NCI-H2196 (cell line): Measurements from ENCODE around the gene C11orf58.

Experiments
- DNase-seq: peaks from one replicate; lab custom pipeline; 2025; ENCODE audit not compliant: unreplicated experiment; lab: John Stamatoyannopoulos, UW

C11orf58 gene

DNA sequence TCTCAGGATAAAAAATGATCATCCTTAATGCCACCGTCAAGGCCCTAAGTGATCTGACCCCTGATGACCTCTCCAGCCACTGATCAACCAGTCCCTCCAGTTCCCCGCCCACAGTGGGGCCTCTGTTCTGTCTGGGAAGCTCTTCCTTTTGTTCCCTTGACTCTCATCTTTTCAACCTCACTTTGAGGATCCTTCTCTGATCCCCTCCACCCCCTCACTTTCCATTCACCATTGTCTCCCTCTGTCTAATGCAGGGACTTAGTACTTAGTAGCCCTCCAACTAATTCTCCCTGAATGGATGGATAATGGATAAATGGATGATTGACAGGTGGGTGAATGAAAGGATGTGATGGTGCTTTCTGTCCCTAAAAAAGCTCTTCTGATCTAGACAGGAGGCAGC is 45.6 kb downstream of the C11orf58 start:
- no peak for DNase-seq

- no peak for DNase-seq
Measured at GRCh38 chr11:16784666-16785065, 46.2 kb downstream of the C11orf58 start.

DNA sequence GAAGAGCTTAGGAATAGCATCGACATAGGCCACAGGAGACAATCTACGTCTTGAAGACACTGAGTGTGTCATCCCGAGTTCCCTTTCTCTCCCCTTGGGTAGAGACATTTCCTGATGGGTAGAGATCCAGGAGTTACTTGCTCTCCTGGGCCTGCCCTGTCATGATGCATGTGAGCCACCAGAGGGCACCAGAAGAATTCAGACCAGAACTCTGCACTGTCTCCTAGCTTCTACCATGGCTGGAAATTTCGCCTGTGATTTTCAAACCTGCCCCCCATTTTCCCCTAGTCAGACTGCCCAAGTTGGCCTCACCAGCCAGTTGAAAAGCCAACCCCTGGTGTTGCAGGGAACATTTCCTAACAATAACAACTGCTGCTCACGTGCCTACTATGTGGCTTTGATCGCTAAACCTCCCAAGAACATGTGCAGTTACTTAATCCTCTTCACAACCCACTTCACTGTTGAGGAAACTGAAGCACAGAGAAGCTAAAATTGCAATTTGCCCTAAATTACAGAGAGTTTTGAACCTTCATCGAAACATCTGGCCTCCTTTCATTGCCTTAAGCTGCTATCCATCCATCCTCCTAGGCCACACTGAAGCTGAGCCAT is 47.2 kb downstream of the C11orf58 start:
- DNase-seq: peak; percentile 60

GRCh38 chr11:16786131-16786530 is 47.7 kb downstream of the C11orf58 start:
- no peak for DNase-seq

DNA sequence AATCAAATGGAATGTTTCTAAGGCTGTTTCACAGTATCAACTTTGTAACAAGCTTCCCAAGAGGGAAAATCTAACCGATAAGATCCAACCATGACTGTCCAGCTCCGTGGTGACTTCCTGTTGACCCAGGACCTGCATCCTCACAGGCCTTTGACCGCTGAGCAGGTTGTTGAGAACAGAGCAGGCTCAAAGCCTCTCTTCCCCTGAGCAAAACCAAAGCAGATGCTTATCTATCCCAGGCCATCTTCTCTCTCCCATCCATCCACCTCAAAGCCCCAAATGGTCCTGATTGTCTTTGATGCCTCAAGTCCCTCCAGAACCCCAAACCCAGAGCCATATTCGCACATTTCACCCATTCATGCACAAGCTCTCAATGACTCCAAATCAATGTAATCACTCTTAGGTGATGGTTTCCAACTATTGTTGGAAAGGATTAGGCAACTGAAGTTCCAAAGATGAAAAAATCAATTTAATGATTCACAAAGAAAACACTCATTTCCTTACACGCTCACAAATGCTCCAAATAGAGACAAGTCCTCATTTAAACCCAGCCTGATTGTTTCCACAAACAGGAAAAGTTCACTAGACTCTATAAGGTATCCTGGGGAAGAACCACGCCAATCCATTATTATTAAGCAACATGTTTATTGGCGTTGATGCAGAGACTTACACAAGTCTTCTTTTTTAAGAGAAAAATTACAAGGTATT is 48.7 kb downstream of the C11orf58 start:
- no peak for DNase-seq

- peak; percentile 82 for DNase-seq
Measured at GRCh38 chr11:16788141-16789062, 50.0 kb downstream of the C11orf58 start.

DNA sequence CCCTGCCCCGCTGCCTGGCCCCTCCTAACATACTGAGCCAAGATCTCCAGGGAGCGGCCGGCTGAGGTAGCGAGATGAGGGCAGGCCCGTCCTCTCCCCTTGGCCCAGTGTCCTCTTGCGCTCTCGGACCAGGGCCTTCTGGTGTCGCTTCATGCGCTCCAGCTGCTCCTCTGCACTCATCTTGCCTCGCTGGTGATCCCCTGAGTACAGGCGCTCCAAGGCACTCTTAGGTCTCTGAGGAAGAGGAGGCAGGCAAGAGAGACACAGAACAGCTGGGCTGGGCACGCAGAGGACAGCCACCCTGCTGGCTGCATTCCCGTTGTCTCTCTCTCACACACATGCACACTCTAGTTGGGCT is 50.6 kb downstream of the C11orf58 start:
- no peak for DNase-seq

DNA sequence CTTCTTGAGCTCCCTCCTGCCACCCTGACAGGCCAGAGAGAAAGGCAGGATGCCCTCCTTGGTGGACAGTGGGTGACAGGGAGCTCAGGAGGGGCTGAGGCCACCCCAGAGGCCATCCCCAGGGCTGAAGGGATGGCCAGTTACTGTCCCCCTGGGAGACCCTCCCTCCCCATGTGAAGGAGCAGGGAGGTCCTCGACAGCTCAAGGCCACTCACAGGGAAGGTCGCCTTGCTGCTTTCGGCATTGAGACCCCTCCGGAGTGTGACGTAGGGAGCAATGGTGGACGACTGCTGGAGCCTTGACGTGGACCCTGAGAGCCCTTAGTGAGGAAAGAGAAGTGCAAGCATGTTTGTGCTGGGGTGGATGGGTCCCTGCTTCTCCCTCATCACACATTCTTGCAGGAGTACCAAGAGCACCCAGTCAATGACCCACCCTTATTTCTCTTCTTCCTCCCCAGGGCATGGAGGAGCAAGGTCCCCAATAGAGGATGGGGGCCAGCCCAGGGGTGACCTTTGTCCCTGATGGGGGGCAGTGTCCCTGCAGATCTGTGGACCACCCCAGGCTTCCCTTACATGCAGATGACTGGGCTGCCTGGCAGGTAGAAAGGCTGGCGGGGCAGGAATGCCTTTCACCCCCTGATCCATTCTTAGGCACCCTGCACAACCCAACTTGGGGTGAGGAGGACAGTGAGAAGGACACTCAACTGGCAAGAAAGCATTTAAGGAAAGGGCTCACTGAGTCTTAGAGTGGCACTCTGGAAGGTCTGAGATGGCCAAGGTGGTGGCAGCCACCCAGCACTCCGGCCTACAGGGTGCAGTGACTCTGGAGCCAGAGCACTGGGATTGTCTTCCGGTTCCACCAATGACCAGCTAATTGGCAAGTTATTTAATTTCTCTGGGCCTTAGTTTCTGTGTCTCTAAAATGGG is 51.4 kb downstream of the C11orf58 start:
- DNase-seq: no peak

GRCh38 chr11:16790486-16791190 is 52.2 kb downstream of the C11orf58 start:
- no peak for DNase-seq

DNA sequence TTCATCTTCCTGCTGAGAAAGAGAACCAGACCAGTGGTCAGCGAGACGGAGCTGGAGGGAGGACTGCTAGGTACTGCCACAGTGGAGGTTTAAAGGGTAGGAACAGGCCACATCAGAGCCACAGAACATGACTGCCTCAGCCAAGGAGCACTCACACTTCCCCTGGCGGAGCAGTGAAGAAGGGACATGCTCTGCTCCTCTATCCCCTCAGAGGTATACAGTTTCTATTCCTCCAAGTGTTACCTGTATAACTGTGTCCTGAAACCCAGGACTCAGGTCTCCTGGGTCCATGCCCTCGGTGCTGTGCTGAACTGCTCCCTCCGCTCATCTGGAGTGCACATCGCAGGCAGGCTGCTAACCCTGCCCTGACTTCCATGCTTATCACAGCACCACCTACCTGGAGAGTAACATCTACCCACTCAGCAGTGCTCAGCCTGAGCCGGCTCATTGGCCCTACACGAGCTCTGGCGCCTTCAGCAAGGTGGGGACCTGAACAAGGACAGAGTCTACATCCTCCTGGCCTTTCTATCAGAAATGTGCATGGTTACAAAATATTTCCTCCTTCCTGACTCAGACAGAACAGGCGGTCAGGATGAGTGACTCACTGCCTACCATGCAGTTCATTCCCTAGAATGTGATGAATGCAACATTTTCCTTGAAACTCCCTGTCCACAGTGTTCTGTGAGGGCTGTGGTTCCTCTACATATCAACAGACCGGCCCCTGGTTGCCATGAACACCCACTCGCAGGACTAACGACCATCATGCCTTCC is 52.9 kb downstream of the C11orf58 start:
- no peak for DNase-seq

GRCh38 chr11:16792426-16792825 is 54.0 kb downstream of the C11orf58 start:
- DNase-seq: no peak

- no peak for DNase-seq
Measured at GRCh38 chr11:16793009-16793408, 54.6 kb downstream of the C11orf58 start.

DNA sequence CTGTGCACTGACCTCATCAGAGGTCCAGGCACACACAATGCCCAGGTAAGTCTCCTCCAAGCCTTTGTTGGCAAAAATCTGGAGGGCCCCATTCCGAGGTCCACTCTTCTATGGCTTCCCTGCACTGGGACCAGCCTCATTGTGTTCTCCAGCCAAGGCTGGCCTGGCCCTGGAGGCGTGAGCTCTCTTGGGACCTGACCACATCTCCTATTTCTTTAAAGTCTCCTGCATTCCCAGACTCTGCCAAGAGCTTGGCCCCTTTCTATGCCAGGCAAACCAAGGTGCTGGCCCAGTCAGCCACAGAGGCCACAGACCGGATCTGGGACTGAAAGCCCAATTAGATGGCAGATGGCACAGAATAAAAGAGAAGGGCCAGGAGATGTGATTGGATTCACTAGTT is 55.1 kb downstream of the C11orf58 start:
- no peak for DNase-seq

DNA sequence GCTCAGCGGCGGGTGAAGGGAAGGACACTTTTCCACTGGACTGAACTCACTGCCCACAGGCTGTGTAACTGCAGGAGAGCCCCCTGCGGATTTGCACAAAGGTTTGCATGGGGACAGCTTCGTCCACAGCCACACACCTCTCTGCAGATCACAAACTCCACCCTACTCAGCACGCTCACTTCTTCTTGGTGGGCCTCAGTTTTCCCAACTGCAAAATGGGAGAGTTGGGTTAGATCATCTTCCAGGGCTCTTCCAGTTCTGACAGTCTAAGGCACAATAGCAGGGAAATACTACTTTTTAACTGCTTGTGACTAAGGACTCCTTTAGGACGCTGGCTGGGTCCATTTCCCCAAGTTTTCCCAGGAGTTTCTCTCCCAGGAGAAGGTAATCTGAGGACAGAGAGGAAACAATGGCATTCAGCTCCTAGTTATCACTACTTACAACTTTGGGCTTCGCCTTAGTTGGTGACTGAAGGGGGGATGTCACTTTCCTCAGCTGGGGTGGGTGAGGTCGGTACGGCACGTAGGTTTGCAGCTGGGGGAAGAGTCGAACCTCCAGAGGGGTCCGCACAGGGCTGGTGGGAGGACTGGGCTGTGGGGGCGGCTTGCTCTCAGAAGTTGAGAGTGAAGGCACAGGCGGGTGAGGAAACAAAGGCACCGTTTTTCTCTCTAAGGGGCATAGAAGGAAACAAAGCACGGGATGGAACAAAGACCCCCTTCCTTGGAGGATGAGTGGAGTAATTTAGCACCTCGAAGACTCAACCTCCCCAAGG is 55.8 kb downstream of the C11orf58 start:
- no peak for DNase-seq

DNA sequence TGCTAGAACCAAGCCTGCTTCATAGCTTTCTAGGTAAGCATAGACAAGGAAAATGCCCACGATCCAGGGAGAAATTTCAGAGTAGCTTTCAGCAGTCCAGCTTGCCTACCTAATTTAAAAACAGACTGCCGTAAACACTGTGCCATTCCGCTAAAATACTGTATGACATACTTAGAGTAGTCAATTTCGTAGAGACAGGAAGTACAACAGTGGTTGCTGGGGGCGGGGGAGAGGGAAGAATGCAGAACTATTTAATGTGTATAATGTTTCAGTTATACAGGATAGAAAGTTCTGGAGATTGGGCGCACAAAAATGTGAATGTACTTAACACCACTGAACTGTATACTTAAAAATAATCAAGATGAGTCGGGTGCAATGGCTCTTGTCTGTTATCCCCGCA is 56.7 kb downstream of the C11orf58 start:
- no peak for DNase-seq

GRCh38 chr11:16796311-16796710 is 57.9 kb downstream of the C11orf58 start:
- DNase-seq: no peak

- no peak for DNase-seq
Measured at GRCh38 chr11:16797776-16798175, 59.3 kb downstream of the C11orf58 start.

GRCh38 chr11:16799221-16799620 is 60.8 kb downstream of the C11orf58 start:
- no peak for DNase-seq

DNA sequence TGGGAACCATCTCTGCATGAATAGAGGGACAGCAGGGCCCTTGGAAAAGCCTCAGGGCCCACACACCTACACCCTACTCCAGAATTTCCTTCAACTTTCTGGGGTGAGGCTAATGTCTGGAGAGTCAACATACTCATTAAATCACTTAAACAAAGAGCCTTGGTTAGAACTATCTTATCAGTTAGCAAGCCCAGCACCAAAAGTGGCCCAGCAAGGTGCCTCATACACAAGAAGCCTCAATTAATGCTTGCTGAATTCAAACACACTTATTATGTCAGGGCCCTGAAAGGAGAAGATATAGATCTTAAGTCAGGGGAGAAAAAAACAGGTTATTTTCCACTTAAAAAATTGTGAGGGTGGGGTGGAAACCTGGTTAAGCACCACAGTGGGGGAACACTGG is 61.4 kb downstream of the C11orf58 start:
- no peak for DNase-seq
